Hematopoietic multipotent progenitor cell treated with erythropoietin and hydrocortisone succinate and interleukin-3 and kit ligand, for 17 days (in vitro differentiated cells): Measurements from ENCODE around the gene MEN1.

ENCODE experiments used
- DNase-seq: peaks from one replicate; pipeline ENCODE4 v3.0.0-alpha.2; 2015; ENCODE audit warnings: low spot score

MEN1 gene

GRCh38 chr11:64810271-64810890 lies at the start of gene MEN1:
TSS of gene MEN1 (minus strand) at chr11:64810551. CDS start at chr11:64810109, 442 bp downstream.
- peak; percentile 56 for DNase-seq

- no peak for DNase-seq
Measured at GRCh38 chr11:64859542-64860414, 49.4 kb upstream of the MEN1 start.

GRCh38 chr11:64858467-64859263 lies 48.3 kb upstream of the MEN1 start:
- DNase-seq: no peak

GRCh38 chr11:64857485-64857884 lies 47.1 kb upstream of the MEN1 start:
- DNase-seq: no peak

- DNase-seq: no peak
Measured at GRCh38 chr11:64856382-64857227, 46.3 kb upstream of the MEN1 start.

GRCh38 chr11:64855596-64856304 lies 45.4 kb upstream of the MEN1 start:
- no peak for DNase-seq

GRCh38 chr11:64854534-64855502 lies 44.5 kb upstream of the MEN1 start:
- DNase-seq: peak; percentile 84

GRCh38 chr11:64854157-64854533 lies 43.8 kb upstream of the MEN1 start:
- DNase-seq: no peak

GRCh38 chr11:64853709-64854108 lies 43.4 kb upstream of the MEN1 start:
- no peak for DNase-seq

GRCh38 chr11:64852804-64853509 lies 42.6 kb upstream of the MEN1 start:
- no peak for DNase-seq

GRCh38 chr11:64851831-64852351 lies 41.5 kb upstream of the MEN1 start:
- peak; percentile 66 for DNase-seq

GRCh38 chr11:64850979-64851567 lies 40.7 kb upstream of the MEN1 start:
- DNase-seq: no peak

- DNase-seq: no peak
Measured at GRCh38 chr11:64849598-64850356, 39.4 kb upstream of the MEN1 start.

GRCh38 chr11:64848826-64849597 lies 38.7 kb upstream of the MEN1 start:
- peak; percentile 15 for DNase-seq

- no peak for DNase-seq
Measured at GRCh38 chr11:64848214-64848825, 38.0 kb upstream of the MEN1 start.

- peak; percentile 97 for DNase-seq
Measured at GRCh38 chr11:64846998-64847666, 36.8 kb upstream of the MEN1 start.
